Measurements from ENCODE around the gene GPR39.

Gene GPR39

GRCh38 chr2:132642415-132642814 is 225.8 kb downstream of the GPR39 start:
- no peak for DNase-seq (ENCODE audit: low spot score)

GRCh38 chr2:132645176-132645575 is 228.6 kb downstream of the GPR39 start:
- no peak for DNase-seq (ENCODE audit: low spot score)

GRCh38 chr2:132645722-132646539 is 229.3 kb downstream of the GPR39 start:
- DNase-seq (ENCODE audit: low spot score): no peak

GRCh38 chr2:132646540-132647108 is 230.0 kb downstream of the GPR39 start:
- no peak for DNase-seq (ENCODE audit: low spot score)

GRCh38 chr2:132651115-132652045 is 234.8 kb downstream of the GPR39 start:
- DNase-seq (ENCODE audit: low spot score): no peak

GRCh38 chr2:132652474-132652873 is 235.9 kb downstream of the GPR39 start:
- DNase-seq (ENCODE audit: low spot score): no peak

GRCh38 chr2:132654335-132654734 is 237.7 kb downstream of the GPR39 start:
- no peak for DNase-seq (ENCODE audit: low spot score)

- DNase-seq (ENCODE audit: low spot score): no peak
Observed at GRCh38 chr2:132654968-132655367, 238.4 kb downstream of the GPR39 start.

GRCh38 chr2:132656266-132656975 is 239.8 kb downstream of the GPR39 start:
- DNase-seq (ENCODE audit: low spot score): no peak

GRCh38 chr2:132659331-132659730 is 242.7 kb downstream of the GPR39 start:
- DNase-seq (ENCODE audit: low spot score): no peak

- DNase-seq (ENCODE audit: low spot score): no peak
Observed at GRCh38 chr2:132662732-132663131, 246.1 kb downstream of the GPR39 start.

GRCh38 chr2:132664096-132664495 is 247.5 kb downstream of the GPR39 start:
- no peak for DNase-seq (ENCODE audit: low spot score)

GRCh38 chr2:132665401-132666140 is 249.0 kb downstream of the GPR39 start:
- DNase-seq (ENCODE audit: low spot score): no peak

GRCh38 chr2:132667706-132668105 is 251.1 kb downstream of the GPR39 start:
- DNase-seq (ENCODE audit: low spot score): no peak

- DNase-seq (ENCODE audit: low spot score): no peak
Observed at GRCh38 chr2:132668189-132668823, 251.7 kb downstream of the GPR39 start.

GRCh38 chr2:132668987-132669907 is 252.6 kb downstream of the GPR39 start:
- DNase-seq (ENCODE audit: low spot score): no peak

- no peak for DNase-seq (ENCODE audit: low spot score)
Observed at GRCh38 chr2:132669908-132670495, 253.4 kb downstream of the GPR39 start, which contains the start of gene LYPD1. TSS of gene LYPD1 (minus strand) at chr2:132670205. CDS start at chr2:132669932, 273 bp downstream.

GRCh38 chr2:132670496-132671150 is 254.0 kb downstream of the GPR39 start:
- no peak for DNase-seq (ENCODE audit: low spot score)
